GM23338 (cell line): ENCODE data around the gene TVP23A. TPM values are rescaled to one million over a fixed set of nuclear protein-coding genes. Genes with fewer than 3 reads are reported as not detected.

ENCODE experiments used
- ATAC-seq: fragments of 200-7000 bp; cut with Tn5 transposase; 3 replicates; pipeline ENCODE4 v1.9.1; 2020
- DNase-seq: peaks from one replicate; pipeline ENCODE4 v3.0.0-alpha.2; 2015; ENCODE audit warnings: low spot score
- H2AFZ ChIP-seq: fragments of 200-600 bp; sonication (generic); 2 replicates; pipeline ENCODE4 v1.8.0; 2016; ENCODE audit warnings: antibody characterized with exemption, mild to moderate bottlenecking, moderate library complexity
- H3F3A ChIP-seq: fragments of 200-600 bp; sonication (generic); replicated peaks from 2 replicates; pipeline ENCODE4 v1.8.0; 2017; ENCODE audit warnings: antibody characterized with exemption, mixed run types, low read depth
- H3K27ac ChIP-seq: fragments of 200-600 bp; sonication (generic); 2 replicates; pipeline ENCODE4 v1.6.1; 2016; ENCODE audit warnings: low read depth
- H3K27me3 ChIP-seq: fragments of 200-600 bp; sonication (generic); 2 replicates; pipeline ENCODE4 v1.8.0; 2016; ENCODE audit warnings: mild to moderate bottlenecking, mixed run types, moderate library complexity; ENCODE audit not compliant: insufficient read depth
- H3K36me3 ChIP-seq: fragments of 200-600 bp; sonication (generic); 2 replicates; pipeline ENCODE4 v1.8.0; 2016; ENCODE audit warnings: mild to moderate bottlenecking; ENCODE audit not compliant: insufficient read depth
- H3K4me1 ChIP-seq: fragments of 200-600 bp; sonication (generic); 2 replicates; pipeline ENCODE4 v1.8.0; 2016; ENCODE audit warnings: mild to moderate bottlenecking, moderate library complexity; ENCODE audit not compliant: insufficient read depth
- H3K4me2 ChIP-seq: fragments of 200-600 bp; sonication (generic); 2 replicates; pipeline ENCODE4 v1.7.1; 2017; ENCODE audit warnings: mixed run types
- H3K4me3 ChIP-seq: fragments of 200-600 bp; sonication (generic); 2 replicates; pipeline ENCODE4 v1.6.1; 2016; ENCODE audit warnings: mixed run types
- H3K79me2 ChIP-seq: fragments of 200-600 bp; sonication (generic); replicated peaks from 2 replicates; pipeline ENCODE4 v1.8.0; 2017; ENCODE audit warnings: mild to moderate bottlenecking; ENCODE audit not compliant: insufficient read depth
- H3K9me2 ChIP-seq: fragments of 200-600 bp; sonication (generic); 2 replicates; pipeline ENCODE4 v1.8.0; 2017; ENCODE audit not compliant: insufficient read depth
- H4K20me1 ChIP-seq: fragments of 200-600 bp; sonication (generic); replicated peaks from 2 replicates; pipeline ENCODE4 v1.8.0; 2017; ENCODE audit warnings: mild to moderate bottlenecking; ENCODE audit not compliant: insufficient read depth
- H3K27ac Mint-ChIP-seq: 2 replicates; pipeline ENCODE4 v1.8.0; 2020; ENCODE audit warnings: inconsistent platforms, mild to moderate bottlenecking, moderate library complexity, mixed read lengths
- H3K27me3 Mint-ChIP-seq: 3 replicates; pipeline ENCODE4 v1.8.0; 2022; ENCODE audit warnings: low read depth, mild to moderate bottlenecking, moderate library complexity, mixed read lengths, inconsistent platforms; ENCODE audit not compliant: insufficient read depth, poor library complexity
- H3K36me3 Mint-ChIP-seq: 3 replicates; pipeline ENCODE4 v1.8.0; 2021; ENCODE audit warnings: low read depth, mild to moderate bottlenecking, inconsistent platforms, moderate library complexity, mixed read lengths
- H3K4me1 Mint-ChIP-seq: 3 replicates; pipeline ENCODE4 v1.8.0; 2020; ENCODE audit warnings: mild to moderate bottlenecking, inconsistent platforms, mixed read lengths
- H3K4me3 Mint-ChIP-seq: 3 replicates; pipeline ENCODE4 v1.8.0; 2021; ENCODE audit warnings: moderate library complexity, mild to moderate bottlenecking, inconsistent platforms, mixed read lengths
- H3K9me3 Mint-ChIP-seq: 3 replicates; pipeline ENCODE4 v1.8.0; 2020; ENCODE audit warnings: moderate library complexity, mild to moderate bottlenecking, inconsistent platforms, mixed read lengths
- CREB1 ChIP-seq: fragments of 250-450 bp; sonication (Bioruptor Pico); IDR thresholded peaks from 2 replicates; pipeline ENCODE4 v1.5.0; 2020; ENCODE audit warnings: low read depth, mild to moderate bottlenecking, moderate library complexity
- CTCF ChIP-seq, 2 experiments: fragments of 200-600 bp in 1 of 2; sonication (generic) in 1 of 2; conservative IDR thresholded peaks; 2 replicates each; pipeline versions ENCODE4 v1.5.1 to v1.6.1; 2016 to 2017; ENCODE audit warnings: antibody characterized with exemption in 2 of 2, low read depth in 2 of 2, mild to moderate bottlenecking in 2 of 2, moderate library complexity in 1 of 2
- ETS1 ChIP-seq: IDR thresholded peaks from 2 replicates; pipeline ENCODE4 v1.6.1; 2016; ENCODE audit warnings: antibody characterized with exemption
- EZH2 ChIP-seq: fragments of 200-600 bp; sonication (generic); IDR thresholded peaks from one replicate; pipeline ENCODE4 v1.8.0; 2017; ENCODE audit warnings: antibody characterized with exemption, mild to moderate bottlenecking, low read depth; ENCODE audit not compliant: unreplicated experiment
- EZH2phosphoT487 ChIP-seq: fragments of 200-600 bp; sonication (generic); IDR thresholded peaks from one replicate; pipeline ENCODE4 v1.8.1; 2018; ENCODE audit warnings: antibody characterized with exemption; ENCODE audit not compliant: unreplicated experiment
- JUNB ChIP-seq: IDR thresholded peaks from one replicate; pipeline ENCODE4 v1.6.1; 2016; ENCODE audit warnings: antibody characterized with exemption; ENCODE audit not compliant: unreplicated experiment
- NANOG ChIP-seq: IDR thresholded peaks from 2 replicates; pipeline ENCODE4 v1.6.1; 2016; ENCODE audit warnings: antibody characterized with exemption, borderline replicate concordance
- POLR2AphosphoS5 ChIP-seq: IDR thresholded peaks from 2 replicates; pipeline ENCODE4 v1.6.1; 2016; ENCODE audit warnings: antibody characterized with exemption, low read depth
- REST ChIP-seq: IDR thresholded peaks from one replicate; pipeline ENCODE4 v1.6.1; 2018; ENCODE audit warnings: antibody characterized with exemption; ENCODE audit not compliant: unreplicated experiment
- STAT1 ChIP-seq: IDR thresholded peaks from one replicate; pipeline ENCODE4 v1.6.1; 2016; ENCODE audit warnings: antibody characterized with exemption; ENCODE audit not compliant: unreplicated experiment
- ZNF114 ChIP-seq: fragments of 250-450 bp; sonication (Bioruptor Pico); IDR thresholded peaks from 2 replicates; pipeline ENCODE4 v1.5.0; 2020; ENCODE audit warnings: mild to moderate bottlenecking, moderate library complexity
- ZNF331 ChIP-seq: fragments of 250-450 bp; sonication (Bioruptor Pico); IDR thresholded peaks from 2 replicates; pipeline ENCODE4 v1.5.0; 2020; ENCODE audit warnings: low read depth, mild to moderate bottlenecking, moderate library complexity
- ZNF462 ChIP-seq: fragments of 250-450 bp; sonication (Bioruptor Pico); IDR thresholded peaks from 2 replicates; pipeline ENCODE4 v1.5.0; 2020; ENCODE audit warnings: mild to moderate bottlenecking, moderate library complexity
- polyA plus RNA-seq: library from polyadenylated mRNA; unstranded; fragments of >200 nt; fragmentation: Nextera tagmentation; extraction: Ambion mirVana; gene quantifications from 2 replicates; pipeline ENCODE4 v1.2.1, GENCODE V29; 2016
- total RNA-seq: library from RNA; depleted of rRNA; stranded (reverse); fragments of >200 nt; shearing (Covaris generic); gene quantifications from 2 replicates; pipeline ENCODE4 v1.2.3, GENCODE V29; 2014

The TVP23A gene
- total and polyA plus RNA-seq, 2 experiments from 2014 or later = 2.8 to 4.5 TPM

- Histone ChIP-seq H3K27ac (no peak overlapping the region), H3K4me2 (no peak overlapping the region), H3K36me3 (no peaks in the 10 kb centered on the region), H3K27me3 (no peaks in the 10 kb centered on the region), H3K9me2 (no peaks in the 10 kb centered on the region), H4K20me1 (no peaks in the 10 kb centered on the region), H3K4me1 (no peaks in the 10 kb centered on the region), H3K79me2 (no peaks in the 10 kb centered on the region), H3K4me3 (no peak overlapping the region), H2AFZ (no peak overlapping the region), H3F3A (no peaks in the 10 kb centered on the region)
- H3K36me3 Mint-ChIP-seq = peaks cover 4% of the 10 kb centered on the region; the same call in 1 of the 3 replicates
- no peak for DNase-seq
- H3K4me1 Mint-ChIP-seq = peaks cover 2% of the 10 kb centered on the region; the same call in 2 of the 3 replicates
- no peak overlapping the region for H3K27ac Mint-ChIP-seq
- no peaks in the 10 kb centered on the region for H3K9me3 Mint-ChIP-seq
- no peak for ATAC-seq
- peaks cover 1% of the 10 kb centered on the region for H3K27me3 Mint-ChIP-seq
- TF ChIP-seq POLR2AphosphoS5 (no peak), EZH2phosphoT487 (no peak), NANOG (no peak), CREB1 (CRISPR knock-in tag) (no peak), ZNF114 (CRISPR knock-in tag) (no peak), CTCF (conservative IDR thresholded peaks at IDR 0.05; ENCODE audit: low read depth in 2 of 2) (no peak), JUNB (no peak), ZNF462 (CRISPR knock-in tag) (no peak), ETS1 (no peak), REST (no peak), STAT1 (no peak), EZH2 (no peak), ZNF331 (CRISPR knock-in tag) (no peak)
- H3K4me3 Mint-ChIP-seq = no peak overlapping the region
Measured at GRCh38 chr16:10770907-10771306, 47.7 kb downstream of the TVP23A start.
